Lower leg skin (tissue), 4 donors: ENCODE measurements around the gene MAML1. TPM values are rescaled to one million over a fixed set of nuclear protein-coding genes. Genes with fewer than 3 reads are reported as not detected.

Experiments used
- DNase-seq, 2 donors: peaks; one replicate each; pipeline ENCODE4 v3.0.0-alpha.2; 2019; ENCODE audit warnings: low spot score in 2 of 2
- H3K4me3 ChIP-seq: fragments of 200-600 bp; sonication (generic); 2 replicates; pipeline ENCODE4 v1.5.1; 2017; ENCODE audit warnings: mild to moderate bottlenecking, low read depth; ENCODE audit not compliant: poor library complexity, severe bottlenecking
- CTCF ChIP-seq, 3 donors: fragments of 450-650 bp; IDR thresholded peaks; one replicate each; pipeline ENCODE4 v1.5.1; 2016; ENCODE audit warnings: antibody characterized with exemption in 3 of 3, mild to moderate bottlenecking in 3 of 3, moderate library complexity in 2 of 3
- POLR2A ChIP-seq, 2 donors: fragments of 450-650 bp; IDR thresholded peaks; one replicate each; pipeline ENCODE4 v1.6.1; 2016 to 2017; ENCODE audit warnings: antibody characterized with exemption in 2 of 2, mild to moderate bottlenecking in 1 of 2, moderate library complexity in 1 of 2
- WGBS, 2 donors: methylation state at CpG; one replicate each; pipeline ENCODE4 v1.1.5; 2018; 5-methylcytosine and 5-hydroxymethylcytosine counted together
- intact Hi-C: fragments of 100-400 bp; cut with DNase I; formaldehyde crosslinking; loops from one replicate; pipeline ENCODE4 v1.15.0; 2023; ENCODE audit warnings: low total_unique reads
- total RNA-seq, 4 donors: library from RNA; depleted of rRNA; stranded (reverse); fragments of >200 nt; gene quantifications; one replicate each; pipeline ENCODE4 v1.1.0, GENCODE V29; 2016

Gene MAML1
- total RNA-seq, 4 donors from 2014 or later, result 25.5 to 46.8 (median 31.5) TPM

GRCh38 chr5:179730852-179731251 lies 1.8 kb upstream of the MAML1 start:
- H3K4me3 ChIP-seq, result no peak overlapping the region
- DNase-seq, result no peak
- intact Hi-C loops, result no loop called here
- no peak for TF ChIP-seq CTCF (IDR thresholded peaks at IDR 0.05)
- no peak for TF ChIP-seq POLR2A (IDR thresholded peaks at IDR 0.05)
- 81 to 82% methylated on average over 3 of the region's 3 CpGs for WGBS, 2 donors

GRCh38 chr5:179731791-179732411 lies 721 bp upstream of the MAML1 start:
- no peak for TF ChIP-seq POLR2A (IDR thresholded peaks at IDR 0.05)
- TF ChIP-seq CTCF (IDR thresholded peaks at IDR 0.05), result no peak
- peak in 1 of 2 donors; percentile 23 for DNase-seq
- H3K4me3 ChIP-seq, result peak overlapping the region; percentile 87
- intact Hi-C loops, result no loop called here
- WGBS, 2 donors, result 52 to 59% methylated on average over 24 of the region's 24 CpGs

- intact Hi-C loops, result no loop called here
- peak overlapping the region; percentile 87 for H3K4me3 ChIP-seq
- 0% methylated on average over 41 to 61 of the region's 101 CpGs for WGBS, 2 donors
- peak; percentile 24 to 88 for DNase-seq
- TF ChIP-seq CTCF (IDR thresholded peaks at IDR 0.05), result no peak
- no peak for TF ChIP-seq POLR2A (IDR thresholded peaks at IDR 0.05)
These were observed 523 bp downstream of the MAML1 start for GRCh38 chr5:179732918-179733771.

GRCh38 chr5:179733772-179734126 lies 1.1 kb downstream of the MAML1 start:
- intact Hi-C loops, result no loop called here
- DNase-seq, result no peak
- TF ChIP-seq CTCF (IDR thresholded peaks at IDR 0.05), result no peak
- no peak for TF ChIP-seq POLR2A (IDR thresholded peaks at IDR 0.05)
- WGBS, 2 donors, result 0% methylated on average over 2 of the region's 2 CpGs
- peak overlapping the region; percentile 87 for H3K4me3 ChIP-seq

GRCh38 chr5:179734536-179735164 lies 2.0 kb downstream of the MAML1 start:
- TF ChIP-seq CTCF (IDR thresholded peaks at IDR 0.05) (no peak), POLR2A (IDR thresholded peaks at IDR 0.05) (no peak)
- no peak overlapping the region for H3K4me3 ChIP-seq
- intact Hi-C loops, result no loop called here
- no peak for DNase-seq
- WGBS, 2 donors, result 76 to 79% methylated on average over 12 of the region's 12 CpGs
